ENCODE data around the gene MPDU1.
A peak's percentile ranks its signal among the peaks of the same experiment; 100 is the strongest.

MPDU1 gene

GRCh38 chr17:7583253-7584109 lies at the start of gene MPDU1:
MPDU1 (plus strand) TSS chr17:7583852; CDS start chr17:7583863, 11 bp downstream.
- peak; percentile 89 to 90 for DNase-seq (ENCODE audit: extremely low read depth in 1 of 2, low read depth in 1 of 2)

GRCh38 chr17:7538050-7538449 lies 45.6 kb upstream of the MPDU1 start:
- DNase-seq (ENCODE audit: extremely low read depth in 1 of 2, low read depth in 1 of 2), result no peak

- no peak for DNase-seq (ENCODE audit: extremely low read depth in 1 of 2, low read depth in 1 of 2)
Observed at GRCh38 chr17:7538891-7539545, 44.6 kb upstream of the MPDU1 start.

- no peak for DNase-seq (ENCODE audit: extremely low read depth in 1 of 2, low read depth in 1 of 2)
Observed at GRCh38 chr17:7541074-7541621, 42.5 kb upstream of the MPDU1 start.

- no peak for DNase-seq (ENCODE audit: extremely low read depth in 1 of 2, low read depth in 1 of 2)
Observed at GRCh38 chr17:7544911-7545310, 38.7 kb upstream of the MPDU1 start.

GRCh38 chr17:7548585-7549400 lies 34.9 kb upstream of the MPDU1 start, which contains the start of gene TNFSF12:
TNFSF12 (plus strand) TSS chr17:7549058; CDS start chr17:7549154, 96 bp downstream.
- peak in 1 of 2 donors; percentile 51 for DNase-seq (ENCODE audit: extremely low read depth in 1 of 2, low read depth in 1 of 2)

- no peak for DNase-seq (ENCODE audit: extremely low read depth in 1 of 2, low read depth in 1 of 2)
Observed at GRCh38 chr17:7549401-7550055, 34.1 kb upstream of the MPDU1 start.

GRCh38 chr17:7550344-7550743 lies 33.3 kb upstream of the MPDU1 start:
- no peak for DNase-seq (ENCODE audit: extremely low read depth in 1 of 2, low read depth in 1 of 2)

GRCh38 chr17:7551396-7551795 lies 32.3 kb upstream of the MPDU1 start:
- DNase-seq (ENCODE audit: extremely low read depth in 1 of 2, low read depth in 1 of 2), result no peak

- DNase-seq (ENCODE audit: extremely low read depth in 1 of 2, low read depth in 1 of 2), result no peak
Observed at GRCh38 chr17:7552621-7553051, 31.0 kb upstream of the MPDU1 start.

GRCh38 chr17:7553356-7553755 lies 30.3 kb upstream of the MPDU1 start:
- DNase-seq (ENCODE audit: extremely low read depth in 1 of 2, low read depth in 1 of 2), result no peak

- DNase-seq (ENCODE audit: extremely low read depth in 1 of 2, low read depth in 1 of 2), result no peak
Observed at GRCh38 chr17:7555320-7555948, 28.2 kb upstream of the MPDU1 start.

- no peak for DNase-seq (ENCODE audit: extremely low read depth in 1 of 2, low read depth in 1 of 2)
Observed at GRCh38 chr17:7556627-7557026, 27.0 kb upstream of the MPDU1 start.

- DNase-seq (ENCODE audit: extremely low read depth in 1 of 2, low read depth in 1 of 2), result no peak
Observed at GRCh38 chr17:7557147-7557764, 26.4 kb upstream of the MPDU1 start.

GRCh38 chr17:7557775-7558543 lies 25.7 kb upstream of the MPDU1 start:
- no peak for DNase-seq (ENCODE audit: extremely low read depth in 1 of 2, low read depth in 1 of 2)

- DNase-seq (ENCODE audit: extremely low read depth in 1 of 2, low read depth in 1 of 2), result no peak
Observed at GRCh38 chr17:7558544-7559319, 24.9 kb upstream of the MPDU1 start, which contains the start of gene TNFSF13. TNFSF13 (plus strand) TSS chr17:7558750; CDS start chr17:7559040, 290 bp downstream.

GRCh38 chr17:7559320-7560171 lies 24.1 kb upstream of the MPDU1 start:
- no peak for DNase-seq (ENCODE audit: extremely low read depth in 1 of 2, low read depth in 1 of 2)
